HG02623 (cell line): ENCODE results near the gene CLIC1.

Experiments used
- ATAC-seq: cut with Tn5 transposase; IDR thresholded peaks from one replicate; pipeline ENCODE4 v1.9.1; 2021; ENCODE audit warnings: moderate library complexity; ENCODE audit not compliant: unreplicated experiment

CLIC1 gene

GRCh38 chr6:31705931-31706330 is 30.4 kb downstream of the CLIC1 start:
- no peak for ATAC-seq

GRCh38 chr6:31702819-31703716 is 33.3 kb downstream of the CLIC1 start, which contains the start of gene ABHD16A:
Gene ABHD16A (minus strand): TSS chr6:31703324. CDS start chr6:31703281, 43 bp downstream.
- ATAC-seq, result peak; percentile 80

- no peak for ATAC-seq
Measured at GRCh38 chr6:31702405-31702818, 33.9 kb downstream of the CLIC1 start.

GRCh38 chr6:31701666-31702404 is 34.5 kb downstream of the CLIC1 start:
- no peak for ATAC-seq

DNA sequence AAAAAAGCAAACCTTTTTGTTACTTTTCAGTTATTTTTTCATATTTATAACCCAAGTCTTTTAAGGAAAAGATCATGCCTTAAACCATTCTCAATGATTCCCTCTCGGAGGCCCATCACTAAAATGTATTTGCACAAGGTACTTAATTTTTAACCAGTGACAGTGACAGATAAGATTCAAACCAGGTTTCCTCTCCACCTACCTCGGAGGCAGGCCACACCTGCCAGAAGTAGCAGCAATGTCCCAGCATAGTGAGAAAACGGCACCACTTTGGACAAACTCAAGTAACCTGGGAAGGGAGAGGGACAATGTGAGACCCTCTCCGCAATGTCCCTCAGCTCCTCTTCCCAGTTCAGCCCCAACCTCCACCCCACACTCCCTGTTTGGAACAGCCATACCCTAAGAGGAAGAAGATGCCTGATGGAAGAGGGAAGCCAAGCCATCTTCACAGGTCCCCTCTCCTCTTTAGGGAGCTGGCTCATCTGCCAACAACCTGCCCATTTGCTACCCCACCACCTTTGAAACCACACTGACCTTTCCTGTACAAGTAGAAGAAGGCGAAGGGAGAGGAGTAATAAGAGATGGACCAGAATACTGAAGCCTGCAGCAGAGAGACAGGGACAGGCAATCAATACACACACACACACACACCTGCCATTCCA is 35.5 kb downstream of the CLIC1 start:
- no peak for ATAC-seq

DNA sequence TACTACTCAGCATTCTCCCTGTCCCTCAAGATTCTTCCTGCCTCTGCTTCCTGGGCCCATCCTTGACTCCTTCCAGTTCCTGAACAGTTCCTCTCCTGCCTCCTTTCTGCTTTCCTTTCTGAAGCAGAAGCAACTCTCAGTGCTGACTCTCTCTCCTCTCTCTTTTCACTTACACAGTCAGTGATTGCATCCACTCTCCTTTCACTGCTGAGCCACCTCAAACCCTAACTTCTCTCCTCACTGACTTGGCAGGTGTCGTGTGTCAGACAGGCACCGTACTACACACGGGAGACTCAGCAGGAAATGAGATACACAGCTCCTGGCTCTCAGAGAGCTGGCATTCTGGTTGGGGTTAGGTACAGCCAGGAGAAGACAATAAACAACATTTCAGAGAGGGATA is 38.8 kb downstream of the CLIC1 start:
- ATAC-seq, result no peak

DNA sequence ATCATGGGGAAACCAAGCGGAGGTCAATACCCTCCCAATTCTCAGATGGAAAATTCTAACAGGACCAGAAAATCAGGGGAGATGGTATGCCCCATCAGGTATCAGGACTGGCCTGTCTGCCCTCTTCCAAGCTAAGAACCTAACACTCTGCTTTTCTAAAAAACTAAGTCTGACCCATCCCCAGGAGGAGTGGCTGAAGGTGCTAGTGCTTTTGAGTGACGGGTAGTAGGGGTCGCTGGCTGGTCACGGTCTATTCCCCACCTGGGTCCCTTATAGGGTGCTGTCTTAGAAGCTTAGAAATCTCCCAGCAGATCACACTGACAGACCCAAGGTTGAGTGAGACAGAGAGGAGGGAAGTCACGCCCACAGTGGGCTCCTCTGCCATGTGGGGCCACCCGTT is 42.8 kb downstream of the CLIC1 start:
- ATAC-seq, result no peak

- ATAC-seq, result no peak
Measured at GRCh38 chr6:31692886-31693285, 43.4 kb downstream of the CLIC1 start.

- no peak for ATAC-seq
Measured at GRCh38 chr6:31692353-31692752, 44.0 kb downstream of the CLIC1 start.

DNA sequence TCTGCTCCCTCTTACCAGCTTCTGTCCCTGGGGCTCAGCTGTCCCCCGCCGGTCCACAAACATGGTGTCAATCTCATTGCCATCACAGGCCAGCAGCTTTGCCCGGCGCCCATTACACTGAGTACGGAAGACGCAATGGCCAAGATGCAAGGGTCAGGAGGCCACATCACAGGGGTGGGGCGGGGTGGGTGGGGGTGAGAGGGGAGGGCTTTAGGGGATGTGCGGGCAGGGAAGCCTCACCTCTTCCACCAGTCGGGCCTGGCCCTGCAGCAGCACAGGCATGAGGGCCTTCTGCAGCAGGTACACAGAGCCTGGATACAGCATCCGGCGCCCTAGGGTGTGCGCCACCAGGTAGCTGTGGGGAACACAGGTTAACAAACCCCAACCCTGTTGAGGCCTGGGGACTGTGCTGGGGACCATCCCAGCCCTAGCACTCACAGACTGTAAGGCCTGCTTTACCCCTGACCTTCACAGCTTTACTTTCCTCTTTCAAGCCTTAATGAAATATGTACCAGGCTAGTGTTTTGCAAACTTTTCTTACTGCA is 44.7 kb downstream of the CLIC1 start:
- no peak for ATAC-seq

- ATAC-seq, result no peak
Measured at GRCh38 chr6:31691078-31691463, 45.3 kb downstream of the CLIC1 start.

DNA sequence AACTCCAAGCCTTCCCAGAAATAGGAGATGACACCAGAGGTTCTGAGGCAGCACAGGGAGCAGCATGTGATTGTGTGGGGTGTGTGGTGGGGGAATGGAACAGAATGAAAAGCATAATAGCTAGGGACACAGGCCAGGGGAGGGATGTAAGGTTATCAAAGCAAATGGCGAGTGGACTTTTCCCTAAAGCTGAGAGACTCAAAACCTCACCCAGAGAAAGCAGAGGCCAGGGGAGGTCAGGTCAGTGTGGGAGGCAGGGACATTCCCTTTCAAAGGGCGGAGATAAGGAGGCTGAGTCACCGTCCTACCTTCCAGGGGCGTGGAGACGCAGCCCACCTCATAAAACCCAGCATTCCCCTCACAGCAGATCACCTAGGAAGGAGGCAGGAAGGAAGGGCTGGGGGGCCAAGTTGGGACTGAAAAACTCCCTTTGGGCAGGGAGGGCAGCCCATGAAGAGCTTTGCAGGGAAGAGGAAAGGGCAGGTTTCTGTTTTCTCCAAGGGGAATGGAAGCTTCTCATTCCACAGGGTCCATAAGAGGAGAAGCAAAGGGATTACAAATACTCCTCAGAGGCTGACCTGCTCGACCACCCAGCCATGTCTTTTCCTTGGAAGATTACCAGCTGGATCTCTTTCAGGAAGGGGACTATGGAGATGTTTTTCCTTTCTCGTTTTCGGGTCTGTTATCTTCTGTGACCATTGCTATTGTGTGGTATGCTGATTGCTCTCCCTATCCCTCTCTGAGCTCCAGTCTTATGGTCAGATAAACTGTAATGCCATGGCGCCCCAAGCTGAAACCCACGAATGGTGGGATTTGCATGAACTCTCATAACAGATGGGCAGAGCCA is 45.9 kb downstream of the CLIC1 start:
- ATAC-seq, result no peak

DNA sequence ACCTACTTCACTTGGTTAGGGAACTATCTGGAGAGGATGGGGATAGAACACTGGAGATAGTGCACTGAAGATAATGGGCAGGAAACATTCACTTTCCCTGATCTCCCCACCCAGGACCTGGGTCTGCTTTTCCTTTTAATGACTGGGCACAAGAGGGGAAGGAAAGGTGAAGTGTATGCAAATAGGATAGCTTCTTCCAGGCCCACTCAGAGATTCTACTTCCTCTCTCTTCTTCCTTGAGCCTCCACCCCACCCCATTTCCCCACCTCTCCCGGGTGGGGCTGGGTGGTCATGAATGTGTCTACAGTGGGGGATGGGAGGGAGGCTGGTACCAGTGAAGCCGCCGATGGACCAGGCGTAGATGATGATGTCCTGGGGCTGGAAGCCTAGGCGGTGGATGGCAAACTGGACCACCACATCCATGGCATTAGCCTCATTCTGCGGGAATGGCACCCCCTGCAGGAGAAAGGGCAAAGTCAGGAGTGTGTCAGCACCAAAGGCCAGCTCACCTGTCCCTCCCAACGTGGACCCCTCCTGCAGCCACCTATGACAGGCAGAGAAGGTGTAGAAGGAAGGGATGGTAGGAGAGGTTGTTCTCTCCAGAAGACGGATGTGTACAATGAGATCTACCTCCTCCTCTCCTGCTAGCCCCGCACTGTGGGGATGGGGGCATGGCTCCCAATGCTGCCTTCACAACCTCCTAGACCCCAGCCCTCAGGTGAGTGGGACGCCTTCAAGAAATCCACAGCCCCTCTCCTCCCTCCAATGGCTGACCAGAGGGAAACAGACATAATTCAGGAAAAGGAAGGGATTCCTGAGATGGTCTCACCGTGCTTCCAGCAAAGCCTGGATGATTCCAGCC is 46.9 kb downstream of the CLIC1 start:
- no peak for ATAC-seq

GRCh38 chr6:31687860-31688693 is 48.3 kb downstream of the CLIC1 start:
- ATAC-seq, result no peak

- no peak for ATAC-seq
Measured at GRCh38 chr6:31687321-31687720, 49.0 kb downstream of the CLIC1 start.

GRCh38 chr6:31686483-31686882 is 49.8 kb downstream of the CLIC1 start:
- ATAC-seq, result no peak

GRCh38 chr6:31683591-31683990 is 52.7 kb downstream of the CLIC1 start:
- no peak for ATAC-seq

DNA sequence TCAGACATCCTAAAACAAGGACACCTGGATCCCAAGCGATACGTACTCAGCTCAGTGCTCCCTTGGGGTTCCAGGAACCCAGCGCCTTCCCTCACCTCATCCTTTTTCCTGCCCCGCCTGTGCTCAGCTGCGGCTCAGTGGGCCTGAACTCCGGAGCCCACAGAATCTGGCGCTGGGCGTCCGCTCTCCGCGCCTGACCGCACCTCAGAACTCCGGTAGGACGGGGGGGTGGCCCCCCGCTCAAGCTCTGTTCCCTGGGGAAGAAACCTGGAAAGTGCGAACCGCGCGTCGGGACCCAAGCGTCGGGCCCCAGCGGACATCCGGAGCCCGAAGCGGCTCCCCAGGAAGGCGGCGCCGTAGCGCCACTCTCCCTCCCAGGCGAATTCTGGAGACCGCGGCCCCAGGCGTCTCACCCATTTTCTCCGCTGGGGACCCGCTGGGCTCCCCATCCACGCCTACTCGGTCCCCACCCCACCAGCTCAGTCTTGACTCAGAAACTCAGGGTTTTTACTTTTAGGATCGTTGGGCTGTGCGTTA is 55.1 kb downstream of the CLIC1 start:
- ATAC-seq, result no peak
